UCSD-AML1 (cell line): ENCODE measurements around the gene C12orf60.
A peak's percentile ranks its signal among the peaks of the same experiment; 100 is the strongest.

Experiments used
- DNase-seq: peaks from one replicate; lab custom pipeline; 2025; ENCODE audit not compliant: unreplicated experiment; lab: John Stamatoyannopoulos, UW

Gene C12orf60

GRCh38 chr12:14776236-14776961 is 27.1 kb upstream of the C12orf60 start:
- no peak for DNase-seq

GRCh38 chr12:14777271-14777670 is 26.2 kb upstream of the C12orf60 start:
- DNase-seq = no peak

GRCh38 chr12:14779834-14780233 is 23.6 kb upstream of the C12orf60 start:
- no peak for DNase-seq

GRCh38 chr12:14780859-14781258 is 22.6 kb upstream of the C12orf60 start:
- DNase-seq = no peak

DNA sequence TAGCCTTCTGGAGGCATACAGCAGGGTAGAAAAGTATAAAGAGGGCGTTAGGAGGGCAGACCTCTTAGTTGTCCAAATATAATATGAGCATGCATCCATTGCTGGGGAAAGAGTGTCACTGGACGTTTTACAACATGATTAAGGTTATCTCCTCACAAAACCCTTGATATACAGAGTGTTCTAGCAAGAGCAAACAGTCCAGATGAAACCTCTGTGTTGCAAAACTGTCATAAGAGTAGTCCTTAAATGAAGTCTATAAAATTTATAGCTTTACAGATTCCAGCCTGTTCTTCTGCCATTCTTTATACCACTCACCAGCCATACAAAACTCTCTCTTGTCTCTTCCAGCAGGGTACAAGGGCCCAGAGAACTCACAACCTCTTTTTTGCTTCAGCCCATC is 21.9 kb upstream of the C12orf60 start:
- DNase-seq = no peak

DNA sequence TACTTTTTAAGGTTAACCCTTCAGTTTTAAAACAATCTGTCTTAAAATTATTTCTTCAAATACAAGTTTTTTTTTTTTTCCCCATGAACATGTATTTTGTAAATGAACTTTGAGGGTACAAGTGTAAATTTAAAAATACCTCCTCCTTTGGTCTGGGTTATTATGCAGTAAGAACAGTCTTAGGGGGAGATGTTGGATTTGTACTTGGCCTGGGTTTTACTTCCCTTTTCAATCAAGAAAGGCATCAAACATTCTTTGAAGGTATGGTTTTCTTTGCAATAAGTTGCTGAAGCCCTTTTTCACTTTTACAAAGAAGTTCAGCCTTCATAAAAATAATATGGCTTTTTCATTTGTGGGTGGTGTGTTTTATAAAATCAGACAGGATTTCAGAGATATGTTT is 20.7 kb upstream of the C12orf60 start:
- DNase-seq = no peak

DNA sequence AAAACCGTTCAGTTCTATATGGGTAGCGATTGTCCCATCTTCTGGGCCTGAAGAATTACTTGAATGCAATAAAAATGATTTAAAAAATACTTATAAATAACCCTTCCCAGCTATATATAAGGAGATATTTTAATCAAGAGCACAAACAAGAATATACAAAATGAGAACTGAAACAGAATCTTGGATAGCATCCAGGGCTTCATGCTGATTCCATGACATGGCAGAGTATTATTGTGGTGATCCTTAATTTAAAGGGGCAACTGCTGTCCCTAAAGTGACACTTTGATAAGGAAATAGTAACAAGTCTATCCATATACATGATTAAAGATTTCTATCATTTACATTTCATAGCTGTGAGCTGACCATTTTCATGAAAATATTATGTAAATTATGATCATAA is 19.0 kb upstream of the C12orf60 start:
- DNase-seq = no peak

GRCh38 chr12:14785568-14785967 is 17.9 kb upstream of the C12orf60 start:
- no peak for DNase-seq

DNA sequence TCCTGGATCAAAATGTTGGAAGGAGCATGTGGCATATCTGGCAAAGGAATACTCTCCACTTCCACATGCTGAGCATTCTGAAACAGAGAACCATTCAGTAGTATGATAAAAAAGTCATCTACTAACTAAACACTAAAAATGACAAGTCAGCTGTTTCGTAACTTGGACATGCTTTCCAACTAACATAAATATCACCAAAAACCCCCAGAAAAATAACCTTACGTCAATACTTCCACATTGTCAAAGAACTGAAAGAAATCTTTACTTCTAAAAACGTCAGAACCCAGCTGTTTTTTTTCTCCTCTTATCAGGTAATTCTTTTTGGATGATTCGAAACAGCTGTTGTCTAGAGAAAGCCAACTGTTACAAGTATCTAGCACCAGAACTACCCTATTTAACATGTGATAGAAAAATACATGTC is 8.4 kb upstream of the C12orf60 start:
- no peak for DNase-seq

- no peak for DNase-seq
Observed at GRCh38 chr12:14802247-14802646, 1.2 kb upstream of the C12orf60 start.

DNA sequence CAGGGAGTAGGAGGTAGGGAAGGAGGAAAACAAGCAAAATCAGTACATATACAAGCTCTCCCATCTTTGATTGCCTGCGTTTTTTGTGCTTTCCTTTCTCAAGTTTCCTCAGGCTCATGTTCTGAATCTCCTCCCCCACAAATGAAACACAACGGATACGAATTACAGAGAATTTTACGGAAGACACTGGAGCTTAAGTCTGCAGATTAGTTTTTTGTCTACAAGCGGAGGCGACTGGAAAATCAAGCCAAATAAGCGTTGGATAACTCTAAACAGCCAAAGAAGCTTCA is 804 bp upstream of the C12orf60 start:
- no peak for DNase-seq

- DNase-seq = no peak
Observed at GRCh38 chr12:14803830-14804160, 325 bp downstream of the C12orf60 start.

GRCh38 chr12:14810167-14810952 is 6.9 kb downstream of the C12orf60 start:
- DNase-seq = no peak

- peak; percentile 9 for DNase-seq
Observed at GRCh38 chr12:14810953-14811483, 7.5 kb downstream of the C12orf60 start.

DNA sequence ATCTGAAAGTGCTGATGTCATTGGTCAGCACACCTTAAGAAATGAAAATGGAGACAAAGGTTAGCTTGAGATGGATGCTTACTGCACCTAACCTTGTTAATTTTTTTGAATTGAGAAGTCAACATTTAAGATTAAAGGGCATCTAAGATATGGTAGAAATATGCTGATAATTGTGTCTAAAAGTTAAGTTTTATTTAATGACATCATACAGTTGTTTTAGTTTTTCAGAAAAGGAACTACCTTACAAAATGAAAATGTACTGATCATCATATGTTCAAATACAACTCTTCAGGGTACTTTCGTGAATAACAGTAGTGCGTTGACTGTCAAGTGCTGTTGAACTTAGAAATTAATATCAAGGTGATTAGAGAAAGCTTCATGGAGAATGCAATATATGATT is 8.0 kb downstream of the C12orf60 start:
- no peak for DNase-seq

GRCh38 chr12:14814014-14814413 is 10.5 kb downstream of the C12orf60 start, which contains the start of gene SMCO3:
TSS of gene SMCO3 (minus strand) at chr12:14814182. CDS start at chr12:14806680, 7,502 bp downstream.
- no peak for DNase-seq

- DNase-seq = no peak
Observed at GRCh38 chr12:14824012-14824634, 20.7 kb downstream of the C12orf60 start.

DNA sequence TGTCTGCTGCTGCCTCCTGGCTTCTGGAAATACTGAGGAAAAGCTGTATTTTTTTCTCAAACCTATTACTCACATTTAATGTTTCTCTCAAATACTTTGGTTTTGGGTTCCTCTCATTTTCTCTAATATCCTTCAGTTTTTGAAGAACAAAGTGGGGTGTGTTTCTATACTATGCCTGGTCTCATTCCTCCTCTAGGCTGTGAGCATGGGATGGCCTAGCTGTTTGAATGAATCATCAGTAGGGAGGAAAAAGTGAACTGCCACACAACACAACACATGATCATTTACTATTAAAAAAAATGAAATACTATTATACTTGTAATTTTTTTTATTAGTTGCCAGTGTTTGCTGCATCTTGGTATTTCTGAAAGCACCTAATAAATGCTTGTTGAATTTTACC is 21.8 kb downstream of the C12orf60 start:
- DNase-seq = no peak

DNA sequence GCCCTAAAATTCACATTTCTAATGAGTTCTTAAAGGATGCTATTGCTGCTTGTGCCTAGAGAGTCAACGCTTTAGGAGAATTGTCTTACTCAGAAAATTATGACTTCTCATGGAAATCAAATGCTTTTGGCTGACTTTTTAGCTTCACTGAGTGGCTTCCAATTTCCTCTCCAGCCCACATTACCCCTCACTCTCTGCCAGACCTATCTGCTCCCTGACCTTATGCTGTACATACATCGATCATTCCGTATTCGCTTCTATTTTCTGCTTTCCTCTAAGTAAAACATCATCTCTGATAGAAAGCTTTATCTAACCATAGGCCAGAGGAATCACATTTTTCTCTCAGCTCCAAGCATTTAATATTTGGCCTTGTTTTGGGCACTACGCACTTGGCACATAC is 23.0 kb downstream of the C12orf60 start:
- DNase-seq = no peak

- DNase-seq = no peak
Observed at GRCh38 chr12:14827043-14827442, 23.6 kb downstream of the C12orf60 start.

DNA sequence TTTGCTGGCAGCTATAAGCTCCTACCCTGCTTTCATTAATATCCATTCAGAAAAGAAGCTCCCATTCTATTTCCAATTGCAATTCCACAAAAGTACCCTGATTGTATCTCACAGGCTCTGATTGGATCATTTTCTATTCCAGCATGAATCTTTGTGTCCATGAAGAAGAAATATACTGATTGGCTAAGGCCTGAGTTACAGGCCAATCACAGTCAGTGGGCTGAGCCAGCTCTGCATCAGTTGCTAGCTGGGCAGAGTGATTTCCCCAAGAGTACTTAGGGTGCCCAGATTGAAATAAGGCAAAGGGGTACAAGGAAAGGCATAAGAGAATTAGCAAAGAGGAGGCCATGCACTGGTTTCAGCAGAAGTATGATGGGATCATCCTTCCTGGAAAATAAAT is 25.4 kb downstream of the C12orf60 start:
- DNase-seq = no peak

DNA sequence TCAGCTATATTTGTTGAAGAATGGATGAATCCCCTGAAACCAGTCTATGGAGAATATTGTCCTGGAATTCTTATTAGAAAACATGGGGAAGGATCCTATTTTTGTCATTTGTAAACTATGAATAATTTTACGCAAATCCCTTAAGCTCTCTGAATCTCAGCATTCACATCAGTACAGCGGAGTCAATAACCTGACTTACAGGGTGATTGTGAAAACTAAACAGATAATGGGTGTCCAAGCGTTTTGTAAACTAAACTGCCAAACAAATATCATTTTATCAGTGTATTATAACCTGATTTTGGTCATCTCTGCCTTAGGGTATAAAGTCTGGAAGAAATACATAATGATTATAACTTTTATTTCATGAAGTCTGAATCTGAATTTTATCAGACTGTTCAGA is 29.9 kb downstream of the C12orf60 start:
- DNase-seq = no peak
